Measurements from ENCODE around the gene PRDX1.
A peak's percentile ranks its signal among the peaks of the same experiment; 100 is the strongest.

The PRDX1 gene

DNA sequence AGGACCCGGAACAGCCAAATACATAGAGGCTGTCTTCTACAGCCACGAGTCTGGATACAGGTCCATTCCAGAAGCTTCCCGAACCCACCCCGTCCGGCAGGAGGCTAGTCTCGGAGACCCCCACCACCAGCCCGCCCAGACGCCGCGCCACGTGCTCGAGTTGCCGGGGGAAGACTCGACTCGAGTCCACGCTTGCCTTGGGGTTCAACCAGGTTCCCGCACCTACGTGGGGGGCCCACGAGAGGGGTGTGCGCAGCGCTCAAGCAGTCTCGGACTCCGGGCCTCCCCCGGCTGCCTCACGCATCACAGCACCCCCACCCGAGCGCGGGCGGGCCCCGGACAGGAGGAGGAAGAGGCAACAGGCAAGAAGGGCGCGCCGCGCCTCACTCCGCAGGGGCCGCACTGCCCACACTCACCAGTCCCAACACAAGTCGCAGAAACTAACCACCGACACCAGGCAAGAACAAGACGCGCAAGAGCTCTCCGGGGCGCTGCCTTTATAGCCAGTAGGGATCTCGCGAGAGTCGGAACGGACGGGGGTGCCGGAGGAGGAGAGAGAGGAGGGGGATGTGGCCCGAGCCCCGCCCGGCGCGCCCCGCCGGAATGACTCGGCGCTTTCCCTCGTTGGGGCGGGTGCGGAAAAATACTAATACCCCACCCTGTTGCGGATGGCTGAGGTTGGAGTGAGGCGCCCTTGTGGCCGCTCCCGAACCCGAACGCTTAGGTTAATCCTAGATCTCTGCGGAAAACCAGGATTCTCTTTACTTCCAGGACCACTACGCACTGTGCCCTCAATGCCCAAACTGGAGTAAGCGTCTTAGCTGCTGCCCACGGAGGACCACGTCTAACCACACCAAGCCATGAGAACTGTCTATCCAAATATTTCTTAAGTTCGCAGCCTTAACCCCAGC, at the start of gene PRDX1:
Gene PRDX1 (minus strand): TSS at position 472 of the 911 bp plus-strand sequence. CDS start 2,841 bp downstream, outside the sequence.
- DNase-seq, result peak; percentile 95

DNA sequence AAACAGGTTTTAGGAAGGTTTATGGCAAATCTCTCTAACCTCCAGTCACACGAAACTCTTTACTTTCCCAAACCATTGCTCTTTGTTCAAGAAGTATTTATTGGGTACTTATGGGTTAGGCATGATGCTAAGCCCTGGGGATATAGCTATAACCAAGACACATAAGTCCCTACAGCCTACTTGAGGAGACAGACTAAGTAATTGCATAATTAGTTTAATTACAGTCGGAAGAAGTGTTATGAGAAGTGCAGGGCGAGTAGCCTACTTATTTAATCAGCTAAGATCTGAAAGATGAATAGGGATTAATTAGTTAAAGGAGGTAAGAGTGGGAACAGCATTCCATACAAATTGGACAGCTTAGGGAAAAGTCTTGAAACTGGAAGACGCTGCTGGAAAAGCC, 48.9 kb upstream of the PRDX1 start:
- DNase-seq, result no peak

GRCh38 chr1:45569962-45570581, 48.4 kb upstream of the PRDX1 start:
- peak; percentile 81 for DNase-seq

- DNase-seq, result no peak
Observed at GRCh38 chr1:45569571-45569961, 47.9 kb upstream of the PRDX1 start.

DNA sequence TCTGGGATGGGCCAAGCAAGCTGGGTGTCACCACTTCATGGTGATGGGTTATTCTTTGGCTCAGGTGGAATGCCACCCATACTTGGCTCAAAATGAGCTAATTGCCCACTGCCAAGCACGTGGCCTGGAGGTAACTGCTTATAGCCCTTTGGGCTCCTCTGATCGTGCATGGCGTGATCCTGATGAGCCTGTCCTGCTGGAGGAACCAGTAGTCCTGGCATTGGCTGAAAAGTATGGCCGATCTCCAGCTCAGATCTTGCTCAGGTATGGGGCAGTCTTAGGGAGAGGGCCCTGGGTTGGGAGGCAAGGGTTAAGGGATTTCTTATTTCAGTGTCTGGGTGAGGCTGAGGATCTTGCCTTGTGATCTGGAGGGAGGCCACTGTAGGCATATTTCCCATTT, 46.7 kb upstream of the PRDX1 start:
- DNase-seq, result no peak

DNA sequence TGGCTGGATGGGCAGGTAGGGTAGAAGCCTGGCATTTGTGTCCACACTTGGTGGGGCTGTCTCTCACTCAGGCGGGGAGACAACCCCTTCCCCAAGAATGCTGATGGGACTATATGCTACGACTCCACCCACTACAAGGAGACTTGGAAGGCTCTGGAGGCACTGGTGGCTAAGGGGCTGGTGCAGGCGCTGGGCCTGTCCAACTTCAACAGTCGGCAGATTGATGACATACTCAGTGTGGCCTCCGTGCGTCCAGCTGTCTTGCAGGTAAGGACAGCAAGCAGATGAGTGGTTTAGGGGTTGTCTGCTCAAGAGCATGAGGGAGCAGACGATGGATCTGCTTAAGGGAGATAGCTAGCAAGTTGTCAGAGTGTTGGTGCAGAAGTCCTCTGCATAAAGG, 46.2 kb upstream of the PRDX1 start:
- no peak for DNase-seq

DNA sequence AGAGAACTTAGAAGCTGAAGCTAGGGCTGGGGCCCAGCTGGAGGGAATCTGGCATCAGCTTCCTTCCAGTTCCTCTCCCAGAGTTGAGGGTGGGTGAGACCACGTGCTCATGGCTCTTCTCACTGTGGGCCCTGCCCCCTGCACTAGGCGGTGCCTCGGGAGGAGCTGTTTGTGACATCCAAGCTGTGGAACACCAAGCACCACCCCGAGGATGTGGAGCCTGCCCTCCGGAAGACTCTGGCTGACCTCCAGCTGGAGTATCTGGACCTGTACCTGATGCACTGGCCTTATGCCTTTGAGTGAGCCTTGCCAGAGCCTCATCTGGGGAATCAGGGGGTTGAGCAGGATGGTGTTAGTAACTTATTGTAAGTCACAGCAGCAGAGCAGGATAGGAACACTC, 45.0 kb upstream of the PRDX1 start:
- DNase-seq, result no peak

DNA sequence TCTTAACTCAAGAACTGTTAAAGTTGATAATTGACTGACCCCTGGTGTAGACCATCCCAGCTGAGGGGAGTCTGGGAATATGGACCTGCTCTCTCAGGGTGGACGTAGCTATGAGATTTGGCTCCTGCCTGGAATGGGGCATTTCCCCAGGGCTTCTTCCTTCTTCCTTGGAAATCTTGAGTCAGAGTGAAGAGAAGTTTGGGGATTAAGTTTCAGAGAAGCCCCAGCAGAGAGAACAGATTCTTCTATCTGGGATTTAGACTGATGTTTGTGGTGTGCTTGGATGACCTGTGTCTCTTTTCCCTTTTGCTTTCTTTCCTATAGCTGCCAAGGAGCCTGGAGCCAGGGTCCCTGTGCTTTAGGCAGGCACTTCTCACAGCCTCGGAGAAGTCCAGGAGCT, 42.2 kb upstream of the PRDX1 start:
- DNase-seq, result no peak

DNA sequence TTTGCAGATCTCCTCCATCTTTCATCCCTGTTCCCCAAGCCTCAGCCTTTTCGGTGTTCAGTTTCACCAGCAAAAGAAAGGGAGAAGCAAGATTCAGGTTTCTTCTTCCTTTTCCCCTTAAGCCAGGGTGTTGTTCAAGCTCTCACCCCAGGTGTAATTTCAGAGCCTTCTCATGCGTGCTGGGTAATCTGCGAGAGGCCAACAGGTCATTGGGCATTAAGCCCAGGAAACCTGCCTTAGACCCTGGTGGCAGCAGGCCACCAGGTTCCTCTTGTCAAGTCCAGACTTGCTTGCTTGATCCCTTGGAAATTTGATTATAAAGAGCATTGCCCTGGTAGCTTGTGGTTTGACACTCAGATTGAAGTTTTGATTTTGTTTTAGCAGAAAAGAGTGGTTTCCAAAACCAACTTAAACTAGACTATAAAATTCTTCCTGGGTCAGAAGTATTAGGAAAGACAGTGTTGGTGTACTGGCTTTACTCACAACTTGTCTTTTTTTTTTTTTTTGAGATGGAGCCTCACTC, 35.8 kb upstream of the PRDX1 start:
- no peak for DNase-seq

DNA sequence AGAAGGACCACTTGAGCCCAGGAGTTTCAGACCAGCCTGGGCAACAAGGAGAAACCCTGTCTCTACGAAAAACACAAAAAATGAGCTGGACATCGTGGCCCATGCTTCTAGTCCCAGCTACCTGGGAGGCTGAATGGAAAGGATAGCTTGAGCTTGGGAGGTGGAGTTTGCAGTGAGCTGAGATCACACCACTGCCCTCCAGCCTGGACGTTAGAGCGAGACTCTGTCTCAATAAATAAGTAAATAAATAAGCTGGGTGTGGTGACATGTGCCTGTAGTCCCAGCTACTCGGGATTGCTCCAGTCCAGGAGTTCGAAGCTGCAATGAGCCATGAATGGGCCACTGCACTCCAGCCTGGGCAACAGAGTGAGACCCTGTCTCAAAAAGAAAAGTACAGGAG, 32.5 kb upstream of the PRDX1 start:
- no peak for DNase-seq

- DNase-seq, result no peak
Observed at GRCh38 chr1:45552331-45552730, 30.6 kb upstream of the PRDX1 start.

GRCh38 chr1:45551684-45552083, 30.0 kb upstream of the PRDX1 start:
- no peak for DNase-seq

GRCh38 chr1:45550401-45551351, 29.0 kb upstream of the PRDX1 start, which contains the start of gene AKR1A1:
Gene AKR1A1 (plus strand): TSS chr1:45550826. CDS start chr1:45561795, 10,969 bp downstream.
- peak; percentile 96 for DNase-seq

DNA sequence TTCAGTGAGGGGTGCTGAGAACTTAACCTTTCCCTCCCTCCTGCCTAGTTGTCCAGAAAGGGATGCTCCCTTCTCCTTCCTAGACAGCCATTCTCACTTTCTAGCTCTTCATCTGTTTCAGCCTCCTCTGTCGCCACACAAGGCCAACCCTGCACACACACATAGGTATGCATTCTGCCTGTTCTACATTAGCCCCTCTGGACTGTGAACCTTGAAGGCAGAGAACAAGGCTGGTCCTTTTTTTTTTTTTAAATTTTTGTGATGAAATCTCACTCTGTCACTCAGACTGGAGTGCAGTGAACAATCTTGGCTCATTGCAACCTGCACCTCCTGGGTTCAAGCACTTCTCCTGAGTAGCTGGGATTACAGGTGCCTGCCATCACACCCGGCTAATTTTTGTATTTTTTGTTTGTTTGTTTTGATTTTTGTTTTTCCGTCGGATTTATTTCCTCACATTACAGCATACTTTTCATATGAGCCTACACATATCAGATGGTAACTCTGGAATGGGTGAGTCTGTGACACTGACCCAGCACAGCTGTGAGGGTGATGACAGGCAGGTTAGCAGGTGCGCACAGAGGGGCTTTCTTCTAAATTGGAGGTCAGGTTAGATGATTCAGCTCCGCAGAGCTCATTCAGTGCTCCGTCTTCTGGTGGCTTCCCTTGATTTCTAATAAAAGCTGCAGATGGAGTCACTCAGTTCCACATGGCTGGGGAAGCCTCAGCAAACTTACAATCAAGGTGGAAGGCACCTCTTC, 24.0 kb upstream of the PRDX1 start:
- DNase-seq, result no peak

GRCh38 chr1:45545019-45545493, 23.4 kb upstream of the PRDX1 start:
- DNase-seq, result no peak

DNA sequence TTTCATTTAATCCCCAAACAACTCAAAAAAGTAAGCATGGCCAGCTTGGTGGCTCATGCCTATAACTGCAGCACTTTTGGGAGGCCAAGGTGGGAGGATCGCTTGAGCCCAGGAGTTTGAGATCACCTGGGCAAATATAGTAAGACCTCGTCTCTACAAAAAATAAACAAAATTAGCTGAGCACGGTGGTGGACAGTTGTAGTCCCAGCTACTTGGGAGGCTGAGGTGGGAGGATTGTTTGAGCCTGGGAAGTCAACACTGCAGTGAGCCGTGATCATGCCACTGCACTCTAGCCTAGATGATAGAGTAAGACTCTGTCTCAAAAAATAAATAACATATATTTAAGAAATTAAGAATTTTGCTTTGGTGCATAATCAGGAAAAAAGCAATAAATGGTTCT, 22.8 kb upstream of the PRDX1 start:
- no peak for DNase-seq

GRCh38 chr1:45543581-45544417, 22.1 kb upstream of the PRDX1 start:
- no peak for DNase-seq

DNA sequence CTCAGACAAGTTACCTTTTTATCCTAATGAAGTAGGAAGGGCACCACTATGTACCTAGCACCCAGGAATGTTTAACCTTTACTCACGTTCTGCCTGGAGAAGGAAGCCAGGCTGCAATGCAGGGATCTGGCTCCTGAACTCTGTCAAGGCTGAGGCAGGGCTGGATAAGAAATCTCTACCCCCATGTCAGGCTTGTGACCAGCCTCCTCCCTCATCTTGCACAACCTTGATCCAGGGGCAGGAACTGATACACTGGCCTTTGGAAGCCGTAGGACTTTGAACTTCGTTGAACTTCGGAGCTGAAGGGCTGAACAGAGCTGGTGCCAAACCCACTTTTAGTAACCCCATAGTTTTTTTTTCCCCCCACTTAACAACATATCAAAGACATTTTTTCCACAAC, 20.9 kb upstream of the PRDX1 start:
- no peak for DNase-seq

GRCh38 chr1:45541193-45541592, 19.5 kb upstream of the PRDX1 start:
- no peak for DNase-seq

GRCh38 chr1:45536886-45537285, 15.2 kb upstream of the PRDX1 start:
- no peak for DNase-seq
